GM18505 (cell line): ENCODE measurements around the gene C8A.

Experiments
- ATAC-seq: cut with Tn5 transposase; IDR thresholded peaks from one replicate; pipeline ENCODE4 v1.9.1; 2021; ENCODE audit not compliant: unreplicated experiment
- POLR2A ChIP-seq: IDR thresholded peaks from 4 replicates; pipeline ENCODE4 v1.6.1; 2011; ENCODE audit warnings: borderline replicate concordance; ENCODE audit not compliant: insufficient read depth, insufficient read length; ENCODE audit errors: extremely low read depth

C8A gene

DNA sequence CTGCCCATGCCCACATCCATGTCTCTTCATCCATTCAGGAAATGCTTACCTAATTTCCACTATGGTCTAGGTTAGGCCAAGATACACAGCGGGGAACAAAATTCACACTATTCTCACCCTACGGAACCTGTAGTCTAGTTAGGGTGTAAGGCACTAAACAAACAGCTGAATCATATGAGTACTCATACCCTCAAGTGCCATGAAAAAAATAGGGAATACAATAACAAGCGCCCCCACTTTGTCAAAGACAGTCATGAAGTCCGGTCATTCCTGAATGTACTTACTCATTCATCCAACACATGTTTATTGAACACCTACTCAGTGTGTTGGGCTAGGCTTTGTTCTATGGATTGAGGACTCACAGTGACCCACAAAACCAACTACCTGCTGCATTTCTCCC lies 29.2 kb upstream of the C8A start:
- no peak for ATAC-seq
- no peak for TF ChIP-seq POLR2A

DNA sequence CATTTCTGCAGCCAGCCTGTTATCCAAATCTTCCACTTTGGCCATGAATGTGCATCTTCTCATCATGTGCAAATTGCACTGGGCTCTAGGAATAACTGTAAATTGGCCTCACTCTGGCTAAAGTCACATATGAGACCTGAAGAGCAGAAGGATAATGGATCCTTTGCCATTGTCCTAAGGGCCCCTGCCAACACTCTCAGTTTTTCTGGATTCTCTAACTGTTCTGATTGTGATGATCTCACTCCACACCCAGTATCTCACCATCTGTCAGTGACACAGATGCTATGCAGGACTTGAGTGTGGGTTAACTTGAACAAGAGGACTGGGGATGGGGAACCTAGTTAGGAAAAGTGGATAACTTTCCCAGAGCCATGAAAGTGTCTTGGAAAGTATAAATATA lies 26.9 kb upstream of the C8A start:
- no peak for ATAC-seq
- TF ChIP-seq POLR2A = no peak

DNA sequence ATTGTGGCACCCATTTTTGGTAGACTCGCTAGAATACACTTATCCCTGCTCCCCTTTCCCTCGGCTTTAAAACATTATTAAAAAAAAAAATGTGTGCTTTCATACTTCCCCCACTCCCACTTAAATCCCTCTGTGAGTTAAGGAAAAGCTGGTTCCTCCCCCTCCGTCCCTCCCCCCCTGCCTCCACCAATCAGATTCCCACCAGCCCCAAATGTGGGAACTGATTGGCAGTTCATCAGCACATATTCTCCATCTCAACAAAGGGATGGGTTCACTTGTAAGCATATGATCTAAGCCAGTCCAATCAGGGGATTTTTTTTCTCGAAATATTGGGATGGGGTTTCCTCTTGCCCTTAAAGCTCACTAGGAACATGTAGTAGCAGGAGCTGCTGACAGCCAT lies 24.5 kb upstream of the C8A start:
- TF ChIP-seq POLR2A = no peak
- ATAC-seq = no peak

DNA sequence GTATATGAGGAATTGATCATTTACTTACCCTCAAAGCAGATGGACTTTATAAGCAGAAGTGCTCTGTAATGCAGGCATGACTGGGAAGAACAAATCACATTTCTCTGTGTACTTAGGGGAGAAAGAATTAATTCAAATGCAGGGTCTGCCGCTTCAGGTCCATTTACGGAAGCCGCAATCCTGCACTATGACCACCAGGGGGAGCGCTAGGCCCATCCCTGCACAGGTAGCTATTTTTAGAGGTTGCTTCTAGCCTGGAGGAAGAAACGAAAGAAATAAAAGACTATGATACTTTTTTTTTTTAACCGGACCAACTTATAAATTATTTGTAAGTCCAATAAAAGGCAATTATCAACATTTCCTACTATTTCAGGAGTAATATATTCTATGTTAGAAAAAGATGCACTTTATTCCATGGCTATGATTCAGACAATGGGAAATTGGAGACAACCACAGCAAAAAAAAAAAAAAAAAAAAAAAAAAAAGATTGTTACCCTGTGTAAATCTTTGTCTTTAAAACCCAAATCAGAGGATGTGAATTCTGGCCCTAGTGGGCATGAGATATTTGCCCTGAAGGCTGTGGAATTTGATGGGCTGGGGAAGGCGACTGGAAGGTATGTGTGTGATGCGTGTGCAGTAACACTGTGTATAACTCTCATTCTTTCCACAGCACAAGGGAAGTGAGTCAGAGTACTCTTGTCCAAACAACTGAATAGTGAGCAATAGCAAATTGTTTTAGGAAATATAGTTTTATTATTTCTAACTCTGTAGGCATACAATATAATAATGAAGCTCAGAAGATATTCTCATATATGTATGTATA lies 22.5 kb upstream of the C8A start:
- no peak for ATAC-seq
- no peak for TF ChIP-seq POLR2A

DNA sequence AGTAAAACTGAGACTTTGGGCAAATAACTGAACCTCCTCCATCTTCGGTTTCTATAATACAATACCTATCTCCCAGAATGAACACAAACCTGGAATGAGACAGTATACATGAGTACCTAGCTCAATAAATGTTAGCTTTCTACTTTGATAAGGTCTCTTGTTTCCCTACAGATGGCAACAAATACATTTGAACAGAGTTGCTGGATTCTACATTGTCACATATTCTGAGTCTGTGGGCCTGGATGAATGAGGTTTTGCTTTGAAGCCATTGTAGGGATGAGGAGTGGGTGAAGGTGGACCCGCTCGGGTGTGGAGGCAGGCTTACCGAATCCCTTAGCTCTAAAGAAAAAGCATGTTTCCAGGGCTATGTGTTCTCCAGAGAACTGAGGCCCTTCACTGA lies 21.5 kb upstream of the C8A start:
- no peak for TF ChIP-seq POLR2A
- no peak for ATAC-seq

DNA sequence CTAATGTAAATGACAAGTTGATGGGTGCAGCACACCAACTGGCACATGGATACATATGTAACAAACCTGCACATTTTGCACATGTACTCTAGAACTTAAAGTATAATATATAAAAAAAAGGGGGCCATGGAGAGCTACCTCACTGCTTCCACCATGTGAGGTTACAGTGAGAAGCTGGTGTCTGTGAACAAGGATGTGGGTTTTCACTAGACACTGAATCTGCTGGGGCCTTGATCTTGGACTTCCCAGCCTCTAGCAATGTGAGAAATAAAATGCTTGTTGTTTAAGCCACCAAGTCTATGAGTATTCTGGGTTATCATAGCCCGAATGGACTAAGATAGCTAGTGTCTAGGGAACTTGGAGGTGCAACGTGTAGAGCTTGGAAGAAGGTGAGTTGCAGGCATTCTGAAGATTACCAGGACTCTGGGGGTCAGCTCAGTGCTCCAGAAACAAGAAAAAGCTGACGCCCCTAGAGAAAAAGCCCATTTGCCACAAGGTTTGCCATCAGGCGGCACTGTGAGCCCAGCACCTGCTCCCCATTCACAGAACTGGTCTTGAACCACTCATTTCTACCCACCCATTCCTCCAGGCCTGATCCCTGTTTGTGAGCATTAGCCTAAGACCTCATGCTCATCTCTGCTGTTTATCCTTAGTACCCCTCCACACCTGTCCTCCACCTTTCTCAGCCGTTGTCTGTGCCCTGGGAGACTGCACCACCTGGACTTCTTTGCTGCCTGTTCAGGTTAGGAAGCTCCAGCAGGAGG lies 20.3 kb upstream of the C8A start:
- no peak for ATAC-seq
- no peak for TF ChIP-seq POLR2A

DNA sequence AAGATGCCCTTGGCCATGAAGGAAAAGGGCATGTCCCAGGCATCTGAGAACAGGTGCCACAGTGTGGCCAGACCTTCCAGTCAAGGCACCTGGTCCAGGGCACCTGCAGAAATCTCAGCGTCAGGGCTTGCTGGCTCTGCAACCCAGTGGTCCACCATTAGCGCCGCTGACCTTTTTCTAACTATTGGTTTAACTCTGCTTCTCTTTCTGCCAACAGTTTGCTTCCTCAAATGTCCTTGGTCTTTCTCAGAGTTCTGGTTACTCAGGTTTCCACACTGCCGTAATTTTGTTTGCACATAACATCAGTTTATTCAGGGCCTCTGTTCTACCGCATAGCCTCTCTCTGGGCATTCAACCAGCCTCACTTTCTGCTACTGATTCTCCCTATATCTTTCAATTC lies 18.9 kb upstream of the C8A start:
- ATAC-seq = no peak
- TF ChIP-seq POLR2A = no peak

DNA sequence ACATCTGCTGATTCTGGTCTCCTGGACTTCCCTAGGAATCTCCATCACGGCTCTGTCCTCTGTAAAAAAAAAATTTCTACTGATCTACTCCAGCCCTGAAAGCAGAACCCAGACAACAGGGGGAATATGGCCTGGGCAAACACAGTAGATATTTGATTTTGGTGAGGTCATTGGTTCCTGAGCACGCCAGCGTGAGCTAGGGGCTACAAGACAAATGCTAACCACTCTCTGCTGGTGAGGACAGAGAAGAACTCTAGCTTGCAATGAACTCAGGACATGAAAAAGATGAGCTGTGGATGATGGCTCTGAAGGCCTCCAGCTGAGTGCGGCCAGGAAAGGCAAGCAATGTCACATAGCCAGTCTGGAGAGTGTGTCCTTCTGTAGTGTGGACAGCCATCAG lies 18.2 kb upstream of the C8A start:
- no peak for TF ChIP-seq POLR2A
- no peak for ATAC-seq

DNA sequence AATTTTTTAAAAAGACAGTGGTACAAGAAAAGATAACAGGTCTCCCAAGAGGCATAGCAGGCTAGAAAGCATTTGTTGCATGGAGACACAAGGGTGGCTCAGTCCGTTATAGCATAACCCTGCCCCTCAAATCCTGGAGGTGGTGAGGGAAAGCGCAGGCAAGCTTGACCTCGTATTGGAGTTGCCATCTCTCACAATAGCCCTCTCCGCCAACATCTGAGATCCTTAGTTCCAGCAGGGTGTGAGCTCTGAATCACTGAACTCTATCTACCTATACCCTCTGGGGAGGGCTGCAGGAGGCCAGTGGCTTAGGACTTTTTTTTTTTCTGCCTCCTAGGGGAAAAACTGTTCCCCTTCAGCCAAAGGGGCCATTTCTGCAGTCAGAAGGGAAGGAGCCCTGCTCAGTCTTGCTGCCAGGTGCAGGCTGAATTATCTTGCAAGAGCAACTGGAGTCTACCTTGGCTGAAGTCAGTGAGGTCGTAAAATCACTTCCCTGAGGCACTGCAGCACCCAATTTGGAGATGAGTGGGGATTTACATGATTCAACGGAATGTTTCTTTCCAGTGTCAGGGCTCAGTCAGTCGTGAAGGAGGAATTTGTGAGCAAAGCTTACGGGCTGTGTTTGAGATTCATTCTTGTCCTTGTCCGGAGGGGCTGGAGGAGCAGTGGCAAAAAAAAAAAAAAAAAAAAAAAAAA lies 17.2 kb upstream of the C8A start:
- no peak for ATAC-seq
- TF ChIP-seq POLR2A = no peak

DNA sequence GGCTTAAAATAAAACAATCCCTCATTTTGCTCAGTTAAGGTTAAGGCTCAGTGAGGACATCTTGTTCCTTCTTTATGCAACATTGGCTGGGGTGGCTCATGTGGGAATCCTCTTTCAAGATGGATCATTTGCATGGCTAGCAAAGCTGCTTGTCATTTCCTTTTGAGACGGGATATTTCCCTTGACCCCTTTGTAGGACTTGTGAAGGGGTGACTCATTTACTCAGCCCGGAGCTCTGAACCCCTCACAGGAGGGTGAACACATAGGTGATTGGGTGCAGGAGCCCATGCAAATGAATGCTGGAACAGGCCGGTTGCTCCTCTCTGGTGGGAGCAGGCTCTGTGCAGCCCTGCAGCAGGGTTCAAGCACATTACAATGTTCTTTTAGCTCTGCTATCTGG lies 15.8 kb upstream of the C8A start:
- no peak for ATAC-seq
- no peak for TF ChIP-seq POLR2A

DNA sequence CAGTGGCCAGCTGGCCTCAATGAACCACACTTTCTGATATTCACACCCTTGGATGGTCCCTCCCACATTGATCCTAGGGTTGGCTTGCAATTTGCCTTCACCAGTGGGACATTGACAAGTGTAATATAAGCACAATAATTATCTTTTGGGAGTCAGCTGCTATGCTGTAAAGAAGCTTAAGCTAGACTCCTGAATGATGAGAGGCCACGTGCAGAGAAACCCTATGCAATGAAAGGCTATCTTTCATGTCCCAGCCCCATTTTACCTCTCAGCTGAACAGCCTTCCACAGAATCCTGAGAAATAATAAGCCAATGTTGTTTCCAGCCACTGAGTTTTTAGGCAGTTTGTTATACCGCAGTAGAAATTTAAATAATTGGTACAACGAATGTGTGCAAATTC lies 11.1 kb upstream of the C8A start:
- ATAC-seq = no peak
- TF ChIP-seq POLR2A = no peak

DNA sequence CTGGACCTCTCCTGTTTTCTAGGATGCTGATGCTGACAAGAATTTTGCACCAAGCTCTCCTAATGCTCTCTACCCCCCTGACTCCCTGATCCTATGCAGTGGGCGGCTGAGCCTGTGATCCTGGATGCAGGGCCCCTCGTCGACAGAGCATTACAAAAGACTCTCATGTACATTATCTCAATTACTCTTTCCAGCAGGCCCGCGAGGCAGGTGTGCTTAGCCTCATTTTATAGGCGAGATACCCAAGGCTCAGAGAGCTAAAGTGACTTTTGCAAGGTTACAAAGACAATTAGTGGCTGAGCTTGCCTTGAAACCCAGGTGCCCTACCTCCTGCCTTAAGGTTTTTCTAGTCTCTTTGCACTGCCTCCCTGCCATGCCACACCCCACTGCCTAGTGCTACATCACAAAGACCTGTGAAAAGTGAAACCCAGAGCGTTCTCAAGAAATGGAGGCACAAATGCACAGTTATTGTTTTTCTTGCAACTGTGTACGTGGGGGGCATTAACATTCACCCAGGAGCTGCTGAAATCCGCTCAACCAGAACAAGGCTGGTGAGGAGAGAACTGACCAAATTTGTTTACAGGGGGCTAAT lies 10.0 kb upstream of the C8A start:
- ATAC-seq = no peak
- TF ChIP-seq POLR2A = no peak

DNA sequence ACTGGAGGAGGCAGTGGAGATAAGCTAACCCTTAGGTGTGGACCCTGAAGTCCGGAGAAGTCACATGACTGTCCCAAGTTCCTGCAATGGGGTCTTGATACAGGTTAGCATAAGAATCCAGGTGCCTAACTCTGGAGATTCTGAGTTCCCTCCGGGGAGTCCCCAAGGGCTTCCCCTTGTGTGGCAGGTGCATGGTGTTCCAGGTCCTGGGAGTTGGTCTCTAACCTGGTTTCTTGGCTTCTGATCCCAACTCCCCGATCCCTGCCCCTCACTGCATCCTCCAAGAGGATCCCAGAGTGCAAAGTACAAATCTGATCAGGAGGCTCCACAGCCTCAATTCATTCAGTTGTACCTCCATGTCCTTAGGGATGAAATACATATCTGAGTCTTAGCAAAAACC lies 9.3 kb upstream of the C8A start:
- ATAC-seq = no peak

More for the DNA sequence above, 9.3 kb upstream of the C8A start:
- TF ChIP-seq POLR2A = no peak
